Testis (tissue), 3 donors: ENCODE measurements around the gene SLIT3. TPM values are rescaled to one million over a fixed set of nuclear protein-coding genes. Genes with fewer than 3 reads are reported as not detected.

Experiments
- DNase-seq: peaks from one replicate; pipeline ENCODE4 v3.0.0-alpha.2; 2019
- H3K27ac ChIP-seq, 2 donors: fragments of 200-600 bp; sonication (generic); one replicate each; pipeline ENCODE4 v1.5.1; 2019
- H3K27me3 ChIP-seq: fragments of 200-600 bp; sonication (generic); one replicate; pipeline ENCODE4 v1.5.1; 2019
- H3K36me3 ChIP-seq: fragments of 200-600 bp; sonication (generic); one replicate; pipeline ENCODE4 v1.5.1; 2017; ENCODE audit warnings: low read depth; ENCODE audit errors: missing control alignments
- H3K4me1 ChIP-seq: fragments of 200-600 bp; sonication (generic); one replicate; pipeline ENCODE4 v1.5.1; 2019
- H3K4me3 ChIP-seq, 2 donors: fragments of 200-600 bp; sonication (generic); one replicate each; pipeline ENCODE4 v1.5.1; 2017 to 2019
- H3K9me3 ChIP-seq: fragments of 200-600 bp; sonication (generic); one replicate; pipeline ENCODE4 v1.5.1; 2017
- POLR2A ChIP-seq: fragments of 450-650 bp; IDR thresholded peaks from one replicate; pipeline ENCODE4 v1.6.1; 2017; ENCODE audit warnings: antibody characterized with exemption, mild to moderate bottlenecking, moderate library complexity
- WGBS, 2 donors: methylation state at CpG; one replicate each; pipeline ENCODE4 v1.1.5; 2018; 5-methylcytosine and 5-hydroxymethylcytosine counted together
- intact Hi-C: fragments of 100-400 bp; cut with DNase I; formaldehyde crosslinking; loops from one replicate; pipeline ENCODE4 v1.15.1; 2023; ENCODE audit warnings: low total_unique reads
- polyA plus RNA-seq: library from polyadenylated mRNA; stranded (reverse); fragments of 350-450 nt; fragmentation: Illumina TruSeq; extraction: RNeasy Lipid Tissue Mini Kit (QIAGEN cat#74804); gene quantifications from one replicate; pipeline ENCODE4 v1.2.3, GENCODE V29; 2014; ENCODE audit warnings: low read depth, low replicate concordance; ENCODE audit not compliant: insufficient read depth
- total RNA-seq, 2 donors: library from RNA; depleted of rRNA; stranded (reverse); fragments of >200 nt; gene quantifications; one replicate each; pipeline ENCODE4 v1.2.3, GENCODE V29; 2016
- TF ChIP-seq, protein P1 (sequence below), 3 experiments: fragments of 450-650 bp in 2 of 3; fragments of 200-600 bp in 1 of 3; sonication (generic) in 1 of 3; IDR thresholded peaks; one replicate each; pipeline ENCODE4 v1.5.1; 2016 to 2019; ENCODE audit warnings: antibody characterized with exemption in 3 of 3, mild to moderate bottlenecking in 2 of 3, moderate library complexity in 1 of 3

The SLIT3 gene
- total and polyA plus RNA-seq, 3 donors from 2014 or later: 4.8 to 23.2 (median 7.8) TPM

DNA sequence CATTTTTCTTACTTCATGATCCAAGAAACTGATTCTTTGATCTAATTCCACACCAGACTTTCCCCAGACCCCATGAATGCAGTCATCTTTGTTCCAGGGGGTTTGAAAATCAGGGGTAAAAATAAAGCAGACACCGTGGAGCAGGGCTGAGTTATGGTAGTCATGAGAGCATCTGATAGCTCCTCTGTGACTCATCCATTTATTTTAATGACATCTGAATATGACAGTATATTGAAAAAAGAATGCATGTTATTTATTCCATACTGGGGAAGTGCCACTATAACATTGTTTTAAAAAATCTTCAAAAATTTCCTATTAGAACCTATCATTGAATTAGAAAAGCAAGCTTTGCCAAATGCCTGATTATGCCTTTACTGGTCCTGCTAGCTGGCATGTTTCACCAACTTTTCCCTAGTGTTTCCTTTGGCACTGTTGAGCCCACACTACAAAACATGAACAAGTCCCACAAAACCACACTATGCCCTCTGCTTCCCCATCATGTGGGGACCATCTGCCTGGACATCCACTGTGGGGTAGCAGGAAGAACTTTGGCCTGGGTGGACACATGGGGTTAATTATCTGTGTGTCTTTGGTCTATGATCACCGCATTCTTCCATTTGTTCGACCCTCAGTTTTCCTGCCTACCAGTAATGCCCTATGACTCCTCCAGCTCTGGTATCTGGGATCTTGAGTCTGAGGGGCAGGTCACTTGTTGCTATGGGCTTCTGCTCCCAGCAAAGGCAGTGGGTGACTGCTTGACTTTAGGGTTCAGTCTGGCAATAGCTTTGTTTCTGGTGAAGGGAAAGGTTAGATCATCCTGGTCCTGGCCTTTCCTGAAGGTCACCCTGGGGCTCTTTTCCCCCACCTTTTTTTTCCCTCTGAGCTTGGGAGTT is 639.1 kb downstream of the SLIT3 start:
- Histone ChIP-seq H3K9me3 (no peaks in the 10 kb centered on the region), H3K4me3 (no peak overlapping the region), H3K27ac (no peak overlapping the region), H3K27me3 (no peaks in the 10 kb centered on the region), H3K4me1 (no peaks in the 10 kb centered on the region), H3K36me3 (no peaks in the 10 kb centered on the region)
- DNase-seq: no peak
- TF ChIP-seq, protein P1, sequence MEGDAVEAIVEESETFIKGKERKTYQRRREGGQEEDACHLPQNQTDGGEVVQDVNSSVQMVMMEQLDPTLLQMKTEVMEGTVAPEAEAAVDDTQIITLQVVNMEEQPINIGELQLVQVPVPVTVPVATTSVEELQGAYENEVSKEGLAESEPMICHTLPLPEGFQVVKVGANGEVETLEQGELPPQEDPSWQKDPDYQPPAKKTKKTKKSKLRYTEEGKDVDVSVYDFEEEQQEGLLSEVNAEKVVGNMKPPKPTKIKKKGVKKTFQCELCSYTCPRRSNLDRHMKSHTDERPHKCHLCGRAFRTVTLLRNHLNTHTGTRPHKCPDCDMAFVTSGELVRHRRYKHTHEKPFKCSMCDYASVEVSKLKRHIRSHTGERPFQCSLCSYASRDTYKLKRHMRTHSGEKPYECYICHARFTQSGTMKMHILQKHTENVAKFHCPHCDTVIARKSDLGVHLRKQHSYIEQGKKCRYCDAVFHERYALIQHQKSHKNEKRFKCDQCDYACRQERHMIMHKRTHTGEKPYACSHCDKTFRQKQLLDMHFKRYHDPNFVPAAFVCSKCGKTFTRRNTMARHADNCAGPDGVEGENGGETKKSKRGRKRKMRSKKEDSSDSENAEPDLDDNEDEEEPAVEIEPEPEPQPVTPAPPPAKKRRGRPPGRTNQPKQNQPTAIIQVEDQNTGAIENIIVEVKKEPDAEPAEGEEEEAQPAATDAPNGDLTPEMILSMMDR (IDR thresholded peaks at IDR 0.05): no peak
- intact Hi-C loops: no loop called here
- 82 to 83% methylated on average over 3 of the region's 3 CpGs for WGBS, 2 donors

DNA sequence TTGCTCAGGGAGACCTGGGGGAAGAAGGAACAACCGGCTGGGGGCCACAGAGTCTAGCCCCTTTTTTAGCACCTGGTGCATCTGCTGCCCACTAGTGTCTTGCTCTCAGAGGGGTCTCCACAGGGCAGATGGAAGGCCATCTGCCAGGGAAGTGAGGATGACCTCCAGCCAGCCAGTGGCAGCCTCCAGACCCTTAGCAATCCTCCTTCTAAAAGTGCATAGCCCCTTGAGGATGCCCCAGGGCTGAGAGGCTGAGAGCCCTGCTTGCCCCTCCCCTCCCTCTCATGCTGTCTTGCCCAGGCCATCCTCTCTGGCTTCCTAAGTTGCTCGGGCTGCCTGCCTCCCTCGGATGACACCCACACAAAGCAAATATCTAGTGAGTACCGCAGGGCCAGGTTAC is 640.2 kb downstream of the SLIT3 start:
- 67 to 80% methylated on average over 4 of the region's 4 CpGs for WGBS, 2 donors
- Histone ChIP-seq H3K4me3 (no peak overlapping the region), H3K36me3 (no peaks in the 10 kb centered on the region), H3K9me3 (no peaks in the 10 kb centered on the region), H3K4me1 (no peaks in the 10 kb centered on the region), H3K27ac (no peak overlapping the region), H3K27me3 (no peaks in the 10 kb centered on the region)
- intact Hi-C loops: no loop called here
- TF ChIP-seq POLR2A: no peak
- TF ChIP-seq, protein P1 (IDR thresholded peaks at IDR 0.05): no peak
- no peak for DNase-seq

DNA sequence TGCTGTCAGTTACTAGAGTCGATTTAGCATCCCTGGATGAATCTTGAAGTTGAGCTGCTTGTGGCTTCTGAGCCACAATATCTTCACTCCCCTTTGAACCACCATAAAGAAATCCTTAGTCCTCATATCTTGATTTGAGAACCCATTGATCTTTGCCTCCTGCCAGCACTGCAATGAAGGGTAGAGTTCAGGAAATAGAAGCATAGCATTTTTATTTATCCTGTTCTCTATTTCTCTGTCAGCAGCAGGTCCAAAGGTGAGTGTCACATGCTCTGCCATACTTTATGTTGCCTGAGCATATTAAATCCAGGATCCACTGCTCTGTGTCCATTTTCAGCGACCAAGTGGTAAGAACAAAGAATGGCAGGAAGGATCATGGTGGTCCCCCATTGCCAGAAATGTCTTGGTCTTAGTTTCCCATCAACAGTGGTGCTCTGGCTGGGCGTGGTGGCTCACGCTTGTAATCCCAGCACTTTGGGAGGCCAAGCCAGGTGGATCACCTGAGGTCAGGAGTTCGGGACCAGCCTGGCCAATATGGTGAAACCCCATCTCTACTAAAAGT is 641.6 kb downstream of the SLIT3 start:
- Histone ChIP-seq H3K27ac (no peak overlapping the region), H3K9me3 (no peaks in the 10 kb centered on the region), H3K27me3 (no peaks in the 10 kb centered on the region), H3K4me1 (no peaks in the 10 kb centered on the region), H3K4me3 (no peak overlapping the region), H3K36me3 (no peaks in the 10 kb centered on the region)
- WGBS, 2 donors: 88 to 96% methylated on average over 4 to 5 of the region's 5 CpGs
- TF ChIP-seq, protein P1 (IDR thresholded peaks at IDR 0.05): no peak
- no peak for TF ChIP-seq POLR2A
- DNase-seq: no peak
- intact Hi-C loops: no loop called here

DNA sequence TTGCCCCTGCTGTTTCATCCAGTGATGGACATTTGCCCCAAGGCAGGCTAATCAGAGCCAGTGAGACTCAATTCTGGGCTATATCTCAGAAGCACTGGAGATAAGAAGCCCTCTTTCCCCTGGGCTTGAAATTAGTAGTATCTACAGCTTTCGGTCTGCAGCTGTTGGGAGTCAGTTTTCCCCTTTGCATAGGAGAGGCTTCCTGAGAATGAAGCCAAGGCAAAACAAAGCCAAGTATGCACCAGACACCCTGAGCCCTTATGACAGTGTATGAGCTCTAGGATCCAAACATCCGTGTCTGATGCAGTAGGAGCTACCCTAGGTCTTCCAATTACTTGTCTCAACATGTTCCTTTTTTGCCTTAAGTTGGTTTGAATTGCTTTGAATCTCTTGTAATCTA is 642.5 kb downstream of the SLIT3 start:
- no peak for DNase-seq
- WGBS, 2 donors: 64 to 67% methylated on average over 2 of the region's 2 CpGs
- H3K4me1 ChIP-seq: no peaks in the 10 kb centered on the region

More for the DNA sequence above, 642.5 kb downstream of the SLIT3 start:
- no peaks in the 10 kb centered on the region for H3K27me3 ChIP-seq
- intact Hi-C loops: no loop called here
- no peak overlapping the region for H3K4me3 ChIP-seq
- no peak overlapping the region for H3K27ac ChIP-seq
- no peak for TF ChIP-seq POLR2A
- TF ChIP-seq, protein P1 (IDR thresholded peaks at IDR 0.05): no peak
- H3K9me3 ChIP-seq: no peaks in the 10 kb centered on the region
- H3K36me3 ChIP-seq: no peaks in the 10 kb centered on the region
